ENCODE measurements around the gene TNS4.

TNS4 gene

DNA sequence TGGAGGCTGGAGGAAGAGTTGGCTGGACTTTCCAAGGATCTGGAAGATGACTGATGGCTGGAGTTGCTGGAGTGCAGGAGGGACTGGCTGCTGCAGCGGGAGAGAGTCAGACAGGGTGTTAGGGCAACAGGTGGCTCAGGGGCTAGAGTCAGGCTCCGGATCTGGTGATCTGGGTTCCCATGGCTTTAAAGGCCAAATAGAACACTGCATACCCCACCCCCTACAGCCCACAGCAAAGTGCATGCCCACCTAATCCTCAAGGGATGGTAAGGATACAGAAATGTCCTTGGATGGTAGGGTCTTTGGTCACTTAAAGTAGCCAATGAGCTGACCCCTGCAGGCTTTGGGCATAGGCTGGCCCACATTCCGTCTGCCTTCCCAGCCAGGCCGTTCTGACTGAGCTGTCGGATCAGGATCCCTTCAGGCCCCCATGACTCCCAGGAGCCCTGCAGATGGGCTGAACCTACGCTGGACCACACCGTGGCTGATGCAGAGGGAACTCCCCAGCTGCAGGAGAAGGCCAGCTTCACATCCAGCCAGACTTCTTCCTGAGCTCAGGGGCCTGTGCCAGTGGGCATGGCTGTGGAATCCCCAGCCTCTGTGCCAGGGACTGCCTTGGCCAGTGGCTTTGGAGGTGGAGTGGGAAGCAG is 13.9 kb downstream of the TNS4 start:
- DNase-seq: no peak

DNA sequence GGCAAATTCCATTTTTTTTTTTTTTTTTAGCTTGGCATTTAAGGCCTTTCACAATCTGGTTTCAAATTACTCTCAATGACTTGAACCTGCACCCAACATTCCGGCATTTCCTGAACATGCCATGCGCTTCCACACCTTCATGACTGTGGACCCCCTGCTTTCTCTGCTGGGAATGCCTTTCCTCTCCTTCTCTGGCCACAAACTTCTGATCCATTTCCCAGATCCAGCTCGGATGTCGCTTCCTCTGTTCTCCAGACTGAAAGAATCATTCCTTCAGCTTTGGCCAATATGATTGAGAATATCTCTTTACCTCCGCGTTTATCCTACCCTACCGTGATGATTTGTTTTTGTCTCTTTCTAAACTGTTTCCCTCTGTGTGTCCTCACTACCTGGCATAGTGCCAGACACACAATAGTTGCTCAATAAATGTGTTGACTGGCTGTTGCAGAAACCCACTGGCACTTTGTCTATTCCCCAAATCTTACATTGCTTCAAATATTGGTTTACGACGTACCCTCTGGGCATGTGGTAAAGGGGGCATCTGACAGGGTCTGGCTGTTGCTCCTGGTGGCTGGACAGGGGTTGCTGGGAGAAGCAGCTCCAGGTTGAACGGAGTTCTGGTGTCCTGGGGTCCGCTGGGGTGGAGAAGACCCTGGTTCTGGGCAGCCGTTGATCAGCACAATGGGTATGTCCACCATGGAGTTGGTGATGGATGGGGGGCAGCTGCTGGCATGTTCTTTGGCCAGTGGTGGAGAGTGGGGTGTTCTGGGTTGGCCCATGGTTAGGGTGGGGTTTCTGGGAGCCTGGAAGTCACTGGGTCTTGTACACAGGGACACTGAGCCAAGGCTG is 14.7 kb downstream of the TNS4 start:
- no peak for DNase-seq

DNA sequence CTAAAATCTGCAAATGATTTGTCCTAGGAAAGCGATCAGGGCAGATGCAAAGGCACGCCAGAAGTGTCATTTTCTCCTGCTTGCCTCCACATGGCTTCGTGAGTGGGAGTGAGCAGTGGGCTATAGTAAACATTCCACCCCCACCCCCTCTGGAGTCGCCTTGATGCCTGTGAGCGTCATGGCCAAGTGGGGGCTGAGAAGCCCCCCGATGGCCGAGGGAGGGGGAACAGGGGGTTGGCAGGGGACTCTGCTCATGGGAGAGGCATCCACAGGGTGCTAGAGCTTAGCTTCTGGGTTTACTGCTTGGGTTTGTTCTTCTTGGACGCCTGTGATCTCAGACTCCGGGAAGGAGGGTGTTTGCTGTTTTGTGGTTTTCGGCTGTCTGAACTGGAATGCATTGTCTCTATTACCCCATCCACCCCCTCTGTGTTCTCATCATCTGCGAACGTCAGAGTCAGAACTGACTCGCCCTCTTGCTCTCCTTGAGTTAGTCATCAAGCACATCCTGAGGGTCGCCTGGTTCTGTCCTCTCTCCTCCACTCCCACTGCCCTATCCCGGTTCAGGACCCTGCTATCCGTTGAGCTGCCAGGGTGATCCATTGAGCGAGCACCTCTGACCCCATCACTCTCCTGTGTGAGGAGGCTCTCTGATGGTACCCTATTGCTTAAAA is 15.4 kb downstream of the TNS4 start:
- peak; percentile 21 for DNase-seq

DNA sequence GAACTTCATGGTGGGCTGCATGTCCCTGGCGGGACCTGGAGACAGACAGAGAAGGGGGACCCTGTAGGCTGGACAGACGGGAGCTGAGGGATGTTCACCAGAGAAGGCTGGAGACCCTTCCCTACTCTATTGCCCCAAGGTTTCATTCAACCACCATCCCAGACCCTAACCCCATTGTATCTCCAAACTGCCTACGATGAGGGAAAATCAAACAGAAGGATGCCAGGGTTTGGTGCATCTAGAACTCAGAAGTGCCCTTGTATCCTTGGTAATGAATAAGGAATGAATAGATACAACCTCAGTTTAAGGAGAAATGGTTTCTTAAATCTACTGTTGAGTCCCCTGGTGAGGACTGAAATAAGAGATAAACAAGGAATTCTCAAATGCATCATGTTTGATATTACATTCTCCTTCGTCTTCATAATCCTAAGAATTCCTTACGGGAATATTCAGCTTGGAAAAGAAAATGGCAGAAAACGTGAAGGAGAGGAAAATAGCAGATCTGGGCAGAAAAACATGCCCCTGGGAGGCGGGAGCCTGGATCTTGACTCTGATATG is 16.4 kb downstream of the TNS4 start:
- no peak for DNase-seq

DNA sequence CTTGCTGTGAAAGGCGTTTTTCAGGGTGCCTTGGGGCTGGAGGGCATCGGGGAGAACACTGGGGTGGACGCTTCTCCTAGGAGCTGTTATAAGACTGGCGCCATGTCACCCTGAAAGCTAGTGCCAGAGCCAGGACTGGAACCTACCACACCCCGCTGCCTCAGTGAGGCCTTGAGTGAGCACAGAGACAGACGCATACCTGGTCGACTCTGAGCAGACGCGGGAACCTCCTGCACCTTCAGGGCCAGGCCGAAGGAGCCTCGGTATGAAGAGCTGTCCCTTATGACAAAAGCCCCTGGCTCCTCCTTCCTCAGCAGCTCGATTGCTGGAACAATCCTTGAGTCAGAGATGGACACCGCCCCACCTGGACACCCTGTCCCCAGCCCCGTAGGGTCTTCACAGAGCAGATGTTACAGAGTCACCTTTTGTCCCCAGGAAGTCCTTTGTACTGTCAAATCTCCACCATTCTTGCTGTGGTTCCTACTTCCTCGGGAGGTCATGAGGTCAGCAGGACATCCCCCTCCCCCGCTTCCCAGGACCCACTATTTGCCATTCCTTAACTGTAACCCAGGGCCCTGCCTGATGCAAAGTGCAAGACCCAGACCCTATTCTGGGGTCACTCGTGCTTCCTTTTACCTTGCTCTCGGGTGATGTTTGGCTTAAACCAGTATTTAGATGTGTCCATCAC is 17.0 kb downstream of the TNS4 start:
- DNase-seq: no peak

GRCh38 chr17:40483679-40484078 is 17.7 kb downstream of the TNS4 start:
- no peak for DNase-seq

GRCh38 chr17:40482722-40483121 is 18.7 kb downstream of the TNS4 start:
- DNase-seq: no peak

DNA sequence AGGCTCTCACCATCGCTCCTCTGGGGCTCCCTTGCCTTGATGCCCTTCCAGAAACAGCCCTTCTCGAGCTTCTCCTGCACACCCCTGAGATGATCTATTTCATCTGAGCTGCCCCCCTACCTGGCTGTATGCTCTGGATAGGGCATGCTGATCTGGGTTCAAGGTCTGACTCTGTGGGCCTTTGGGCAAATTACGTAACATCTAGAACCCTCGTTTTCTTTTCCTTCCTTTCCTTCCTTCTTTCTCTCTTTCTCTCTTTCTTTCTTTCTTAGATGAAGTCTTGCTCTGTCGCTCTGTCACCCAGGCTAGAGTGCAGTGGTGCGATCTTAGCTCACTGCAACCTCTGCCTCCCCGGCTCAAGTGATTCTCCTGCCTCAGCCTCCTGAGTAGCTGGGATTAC is 20.3 kb downstream of the TNS4 start:
- DNase-seq: no peak

DNA sequence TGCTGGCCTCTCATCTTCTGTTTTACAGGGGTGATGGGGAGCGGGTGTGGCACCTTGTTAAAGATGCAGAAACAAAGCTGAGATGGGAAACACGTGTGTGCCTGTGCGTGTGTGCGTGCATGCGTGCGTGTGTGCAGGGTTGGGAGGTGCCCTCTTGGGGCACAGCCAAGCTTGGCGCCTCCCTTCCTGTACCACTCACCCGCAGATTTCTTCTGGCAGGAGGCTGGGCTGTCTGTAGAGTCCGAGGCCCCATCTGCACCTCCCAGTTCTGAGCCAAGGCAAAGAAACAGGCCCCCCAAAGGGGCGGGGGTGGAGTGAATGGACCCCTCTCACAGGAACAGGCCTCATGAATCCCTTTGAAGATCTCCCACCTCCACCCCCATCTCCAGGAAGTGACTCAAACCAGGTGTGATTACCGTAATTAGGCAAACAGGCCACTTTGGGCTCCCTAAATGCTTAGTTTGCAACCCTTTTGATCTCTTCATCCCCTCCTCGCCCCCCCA is 20.9 kb downstream of the TNS4 start:
- peak; percentile 77 for DNase-seq

GRCh38 chr17:40479754-40480480 is 21.5 kb downstream of the TNS4 start:
- DNase-seq: no peak

GRCh38 chr17:40478486-40478885 is 22.9 kb downstream of the TNS4 start:
- DNase-seq: no peak

DNA sequence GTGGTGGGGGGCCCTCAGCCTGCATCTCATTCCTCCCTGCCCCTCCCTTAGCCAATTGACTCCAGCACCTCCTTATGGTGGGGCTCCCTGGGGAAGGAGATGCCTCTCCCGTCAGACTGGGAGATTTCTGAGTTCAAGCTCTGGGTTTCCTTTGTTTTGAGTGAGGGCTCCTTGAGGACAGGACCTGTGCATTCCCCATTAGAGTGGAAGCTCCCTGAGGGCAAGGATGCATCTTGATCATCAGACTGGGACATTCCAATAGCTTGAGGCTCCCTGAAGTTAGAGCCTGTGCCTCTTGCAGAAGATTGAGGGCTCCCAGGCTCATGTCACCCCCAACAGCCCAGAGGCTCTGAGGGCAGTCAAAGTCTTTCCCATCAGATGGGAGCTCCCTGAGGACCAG is 23.6 kb downstream of the TNS4 start:
- no peak for DNase-seq

GRCh38 chr17:40475234-40475908 is 26.1 kb downstream of the TNS4 start:
- DNase-seq: no peak

DNA sequence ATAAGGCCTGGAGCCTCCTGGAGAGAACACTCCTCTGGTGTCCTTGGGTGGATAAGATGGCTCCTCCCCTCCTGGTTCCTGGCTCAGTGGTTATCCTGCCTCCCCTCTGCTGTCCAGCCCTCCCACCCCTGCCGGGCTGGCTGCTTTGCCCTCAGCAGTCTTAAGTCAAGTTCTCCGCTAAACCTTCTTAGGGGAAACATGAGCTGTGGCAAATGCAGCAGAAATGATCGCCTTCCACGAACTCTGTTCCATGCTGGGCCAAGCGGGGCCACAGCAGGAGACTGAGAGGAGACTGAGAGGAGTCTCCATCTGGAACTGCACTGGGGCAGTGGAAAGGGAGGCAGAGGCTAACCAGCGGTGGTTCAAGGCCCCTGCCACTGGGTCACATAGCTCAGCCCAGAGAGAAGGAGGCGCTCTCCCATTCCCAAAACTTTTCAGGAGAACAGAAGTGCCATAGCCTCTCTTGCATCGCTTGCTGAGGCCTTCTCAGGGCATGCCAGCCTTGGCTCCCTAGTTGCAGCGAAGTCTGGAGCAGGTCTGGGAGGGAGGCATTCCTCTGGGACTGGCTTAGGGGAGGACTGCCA is 26.9 kb downstream of the TNS4 start:
- DNase-seq: no peak

DNA sequence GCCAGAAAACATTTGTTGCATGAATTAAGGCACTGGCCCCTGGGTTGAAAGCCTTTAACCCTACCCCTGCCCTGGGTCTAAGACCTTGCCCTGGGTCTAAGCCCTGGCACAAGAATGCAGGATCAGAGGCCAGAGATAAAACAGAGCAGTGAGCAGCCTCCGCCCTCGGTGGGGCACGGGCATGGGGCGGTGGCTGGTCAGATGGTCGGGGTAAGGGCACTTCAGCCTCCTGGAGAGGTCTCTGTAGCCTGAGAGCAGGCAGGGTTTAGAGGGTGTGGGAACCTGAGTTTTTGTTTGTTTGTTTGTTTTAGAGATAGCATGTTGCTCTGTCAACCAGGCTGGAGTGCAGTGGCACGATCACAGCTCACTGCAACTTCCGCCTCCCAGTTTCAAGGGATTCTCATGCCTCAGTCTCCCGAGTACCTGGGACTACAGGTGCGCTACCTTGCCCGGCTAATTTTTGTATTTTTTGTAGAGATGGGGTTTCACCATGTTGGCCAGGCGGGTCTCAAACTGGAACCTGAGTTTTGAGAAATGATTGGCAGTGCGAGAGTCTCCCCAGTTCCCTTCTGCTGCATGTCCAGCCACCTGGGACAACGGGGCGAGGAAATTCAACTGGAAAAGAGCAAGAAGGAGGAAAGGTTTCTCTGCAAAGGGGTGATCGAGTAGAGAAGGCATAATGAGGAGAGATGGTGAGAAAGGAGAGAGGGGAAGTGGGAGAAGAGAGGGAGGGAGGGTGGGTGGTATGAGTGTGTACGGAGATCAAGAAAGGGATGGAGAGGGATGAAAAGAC is 27.7 kb downstream of the TNS4 start:
- no peak for DNase-seq

DNA sequence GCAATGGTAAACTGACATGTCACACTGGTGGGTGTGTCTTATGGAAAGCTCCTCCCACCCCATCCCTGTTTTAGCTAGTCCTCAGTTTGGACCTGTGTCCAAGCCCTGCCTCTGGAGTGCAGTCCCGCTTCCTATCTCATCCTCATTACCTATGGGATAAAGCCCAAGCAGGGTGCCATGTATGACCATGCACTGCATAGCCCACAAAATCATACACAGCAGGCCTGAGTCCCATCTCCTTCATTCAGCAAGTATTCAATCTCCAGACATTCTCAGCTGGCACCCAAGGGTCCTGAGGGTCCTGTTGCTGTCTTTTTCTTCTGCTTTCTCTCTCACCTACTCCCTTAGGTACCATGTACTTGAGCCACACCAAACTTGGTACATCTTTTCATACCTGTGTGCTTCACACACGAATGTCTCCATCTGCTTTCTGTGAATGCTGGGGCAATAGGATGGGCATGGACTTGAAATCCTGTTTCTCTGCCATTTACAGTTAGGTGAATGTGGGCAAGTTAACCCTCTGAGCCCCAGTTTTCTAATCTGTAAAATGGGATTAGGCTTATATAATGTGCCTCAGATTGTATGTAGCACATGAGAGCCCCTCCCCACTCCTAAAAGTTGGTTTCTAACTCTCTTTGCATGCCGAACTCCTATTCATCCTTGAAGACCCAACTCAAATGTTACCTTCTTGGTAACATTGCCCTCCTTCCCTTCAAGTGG is 28.5 kb downstream of the TNS4 start:
- no peak for DNase-seq

- no peak for DNase-seq
These were observed 29.3 kb downstream of the TNS4 start for GRCh38 chr17:40471846-40472732.

All from activated CD4-positive, alpha-beta T cell treated with anti-CD3 and anti-CD28 coated beads, Interleukin-2, amount 50 U/mL, for 1 hour (primary cell).